D721Med (cell line): Measurements from ENCODE around the gene ACKR4.

Experiments used
- DNase-seq: peaks from one replicate; pipeline ENCODE4 v3.0.0; 2011; ENCODE audit warnings: low spot score; ENCODE audit not compliant: insufficient read length
- FAIRE-seq: peaks from 2 replicates; lab custom pipeline; 2011; peaks lifted over from hg19 to GRCh38; lab: Jason Lieb, UNC
- TF ChIP-seq, protein P1 (sequence below): IDR thresholded peaks from 2 replicates; pipeline ENCODE4 v1.5.1; 2012; ENCODE audit warnings: mild to moderate bottlenecking, control low read depth; ENCODE audit not compliant: insufficient read depth; ENCODE audit errors: missing control alignments

The ACKR4 gene

DNA sequence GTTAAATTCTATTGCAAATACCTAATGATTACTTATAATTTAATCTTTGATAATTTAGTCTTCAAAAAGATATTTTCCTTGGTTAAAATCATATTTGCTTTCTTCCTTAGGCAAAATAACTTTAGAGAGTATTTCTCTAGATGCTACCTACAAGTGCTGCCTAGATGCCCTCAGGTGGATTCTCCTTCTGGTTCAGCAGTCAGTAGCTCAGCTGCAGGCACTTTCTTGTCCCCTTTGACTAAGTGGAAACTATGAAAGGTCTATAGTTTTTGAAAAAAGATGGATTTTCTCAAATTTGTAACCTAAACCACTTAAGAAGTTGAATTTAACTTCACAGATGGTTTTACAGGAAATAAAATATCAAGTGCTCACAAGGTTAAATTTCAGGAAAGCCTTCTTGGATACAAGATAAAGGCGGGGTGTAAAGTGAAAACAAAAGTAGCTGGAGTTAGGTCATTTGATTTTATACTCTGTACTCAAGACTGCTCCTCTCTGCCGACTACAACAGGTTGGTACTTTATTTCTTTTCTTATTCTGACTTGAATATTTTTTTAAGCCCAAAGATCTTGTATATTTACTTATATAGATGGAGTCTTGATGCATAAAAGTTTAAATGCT is at the start of gene ACKR4:
ACKR4 (plus strand) TSS at position 455 of the 618 bp plus-strand sequence. CDS start 3,128 bp downstream, outside the sequence.
- TF ChIP-seq, protein P1, sequence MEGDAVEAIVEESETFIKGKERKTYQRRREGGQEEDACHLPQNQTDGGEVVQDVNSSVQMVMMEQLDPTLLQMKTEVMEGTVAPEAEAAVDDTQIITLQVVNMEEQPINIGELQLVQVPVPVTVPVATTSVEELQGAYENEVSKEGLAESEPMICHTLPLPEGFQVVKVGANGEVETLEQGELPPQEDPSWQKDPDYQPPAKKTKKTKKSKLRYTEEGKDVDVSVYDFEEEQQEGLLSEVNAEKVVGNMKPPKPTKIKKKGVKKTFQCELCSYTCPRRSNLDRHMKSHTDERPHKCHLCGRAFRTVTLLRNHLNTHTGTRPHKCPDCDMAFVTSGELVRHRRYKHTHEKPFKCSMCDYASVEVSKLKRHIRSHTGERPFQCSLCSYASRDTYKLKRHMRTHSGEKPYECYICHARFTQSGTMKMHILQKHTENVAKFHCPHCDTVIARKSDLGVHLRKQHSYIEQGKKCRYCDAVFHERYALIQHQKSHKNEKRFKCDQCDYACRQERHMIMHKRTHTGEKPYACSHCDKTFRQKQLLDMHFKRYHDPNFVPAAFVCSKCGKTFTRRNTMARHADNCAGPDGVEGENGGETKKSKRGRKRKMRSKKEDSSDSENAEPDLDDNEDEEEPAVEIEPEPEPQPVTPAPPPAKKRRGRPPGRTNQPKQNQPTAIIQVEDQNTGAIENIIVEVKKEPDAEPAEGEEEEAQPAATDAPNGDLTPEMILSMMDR, result no peak
- FAIRE-seq, result no peak
- no peak for DNase-seq

DNA sequence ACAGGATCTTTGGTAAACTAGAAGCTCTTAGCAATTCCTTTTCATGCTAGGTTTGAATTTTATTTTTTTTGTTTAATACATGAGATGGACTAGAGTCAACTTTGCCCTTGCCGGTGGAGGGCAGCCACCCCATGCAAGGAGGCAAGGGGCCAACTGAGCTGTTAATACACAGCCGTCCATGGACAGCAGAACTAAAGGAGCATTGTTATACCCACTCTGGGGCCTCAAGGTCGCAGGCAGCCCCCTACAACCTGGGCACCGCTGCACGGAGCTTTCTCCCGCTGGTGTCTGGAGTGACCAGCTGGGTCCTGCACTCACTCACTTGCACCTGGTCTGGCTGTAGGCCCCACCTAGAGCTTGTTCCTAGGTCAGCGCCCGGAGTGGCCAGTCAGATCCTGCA is 47.9 kb upstream of the ACKR4 start:
- TF ChIP-seq, protein P1, result no peak
- FAIRE-seq (no peak), DNase-seq (no peak)

DNA sequence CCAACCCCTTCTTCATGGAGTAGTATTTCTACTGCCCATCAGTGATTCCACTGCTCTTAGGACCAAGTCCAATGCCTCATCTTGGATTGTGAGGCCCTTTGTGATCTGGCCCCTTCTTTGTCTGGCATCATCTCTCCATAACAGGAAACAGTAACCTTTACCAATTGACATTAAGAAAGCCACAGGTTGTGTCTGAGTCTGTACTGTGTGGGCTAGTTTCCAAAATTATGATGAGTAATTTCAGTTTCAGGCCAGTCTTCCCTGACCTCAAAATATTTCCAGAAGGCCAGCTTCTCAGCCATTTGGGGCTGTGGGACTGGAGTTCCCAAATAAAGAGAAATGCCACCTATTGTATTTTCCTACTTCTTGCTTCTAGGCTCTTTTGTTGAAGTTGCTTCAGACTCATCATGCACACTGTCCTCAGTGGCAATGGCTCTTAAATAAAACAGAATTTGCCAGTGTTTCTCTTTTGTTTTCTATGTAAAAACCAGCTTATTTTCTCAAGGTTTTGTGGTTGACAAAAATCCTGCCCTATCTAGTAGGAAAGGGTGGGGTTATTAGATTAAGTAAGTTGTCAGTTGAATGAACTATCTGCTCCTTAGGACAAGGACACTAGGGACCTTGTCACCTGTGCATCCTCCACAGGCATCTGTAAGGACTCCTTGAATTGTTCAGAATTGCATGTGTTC is 47.0 kb upstream of the ACKR4 start:
- DNase-seq (no peak), FAIRE-seq (no peak)
- TF ChIP-seq, protein P1, result no peak

DNA sequence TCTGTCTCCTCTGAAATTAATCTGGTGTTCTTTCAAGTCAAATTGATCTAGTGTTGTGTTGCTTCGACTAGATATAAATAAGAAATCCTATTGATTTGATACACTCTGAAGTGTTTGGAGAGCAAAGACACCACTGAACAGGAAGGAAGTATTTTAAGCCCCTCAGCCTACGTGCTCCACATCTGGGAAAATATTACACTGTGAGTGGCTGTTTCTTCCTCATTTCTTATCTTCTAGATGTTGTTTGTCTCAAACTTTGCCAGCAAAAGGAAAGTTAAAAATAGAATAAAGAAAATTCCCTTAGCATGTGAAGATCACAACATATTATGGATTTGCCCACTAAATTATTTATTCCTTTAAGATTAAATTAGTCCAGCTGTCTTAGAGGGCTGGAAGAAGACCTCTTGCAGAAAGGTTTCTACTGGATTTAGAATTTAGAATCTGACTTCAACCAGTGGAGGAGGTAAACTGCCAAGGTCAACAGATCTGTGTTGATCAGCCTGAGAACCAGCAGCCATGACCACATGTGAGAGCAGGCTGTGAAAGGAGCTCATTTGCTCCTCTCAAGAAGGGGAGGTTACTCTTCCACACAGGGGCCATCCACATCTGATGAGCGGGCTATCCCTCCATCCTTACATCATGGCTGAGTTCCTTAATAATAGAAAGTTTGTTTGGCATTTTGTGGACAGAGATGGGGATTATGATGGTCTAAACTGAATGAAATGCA is 46.3 kb upstream of the ACKR4 start:
- FAIRE-seq (no peak), DNase-seq (no peak)
- TF ChIP-seq, protein P1, result no peak

DNA sequence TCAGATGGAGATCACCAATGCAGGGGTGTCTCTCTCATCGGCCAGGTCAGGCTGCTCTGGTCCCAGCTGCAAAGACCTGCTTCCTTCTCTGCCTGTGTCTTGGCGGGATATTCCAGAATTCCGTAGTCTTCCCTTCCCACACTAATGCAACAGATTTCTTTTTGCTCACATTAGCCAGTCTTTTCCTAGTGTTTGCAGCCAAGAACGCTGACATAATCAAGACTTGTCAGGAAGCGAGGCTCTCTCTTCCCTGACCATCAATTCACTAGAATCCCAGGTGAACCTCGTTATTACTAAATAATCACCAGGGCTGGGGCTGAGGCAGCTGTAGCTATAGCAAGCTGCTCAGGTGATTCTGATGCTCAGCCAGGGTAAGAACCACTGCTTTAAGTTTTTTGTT is 43.2 kb upstream of the ACKR4 start:
- DNase-seq (no peak), FAIRE-seq (no peak)
- TF ChIP-seq, protein P1, result no peak

DNA sequence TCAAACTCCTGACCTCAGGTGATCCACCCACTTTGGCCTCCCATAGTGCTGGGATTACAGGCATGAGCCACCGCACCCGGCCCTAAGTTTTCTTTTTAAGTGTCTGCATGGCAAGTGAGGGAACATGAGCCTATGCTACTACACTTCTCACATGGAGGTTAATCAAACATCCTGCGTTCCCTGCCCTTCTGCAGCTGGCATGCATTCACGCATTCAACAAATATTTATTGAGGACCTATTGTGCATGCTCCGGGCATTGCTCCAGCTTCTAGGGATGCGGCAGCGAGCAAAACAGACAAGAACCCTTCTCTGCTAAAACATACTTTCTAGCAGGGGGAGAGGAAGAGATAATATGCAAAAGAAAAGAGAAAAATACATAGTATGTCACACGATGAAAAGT is 42.6 kb upstream of the ACKR4 start:
- TF ChIP-seq, protein P1, result no peak
- DNase-seq, result no peak
- no peak for FAIRE-seq
